GM21367 (cell line): ENCODE results near the gene MACO1.
"Not testable (repeated sequence)": the region's sequence is repeated elsewhere in the genome, so short reads cannot be mapped to it uniquely, and the experiment has no call there.

Experiments
- ATAC-seq: cut with Tn5 transposase; IDR thresholded peaks from one replicate; pipeline ENCODE4 v1.9.1; 2021; ENCODE audit not compliant: unreplicated experiment

Gene MACO1

GRCh38 chr1:25450891-25451290 lies 20.2 kb downstream of the MACO1 start:
- ATAC-seq, result no peak

DNA sequence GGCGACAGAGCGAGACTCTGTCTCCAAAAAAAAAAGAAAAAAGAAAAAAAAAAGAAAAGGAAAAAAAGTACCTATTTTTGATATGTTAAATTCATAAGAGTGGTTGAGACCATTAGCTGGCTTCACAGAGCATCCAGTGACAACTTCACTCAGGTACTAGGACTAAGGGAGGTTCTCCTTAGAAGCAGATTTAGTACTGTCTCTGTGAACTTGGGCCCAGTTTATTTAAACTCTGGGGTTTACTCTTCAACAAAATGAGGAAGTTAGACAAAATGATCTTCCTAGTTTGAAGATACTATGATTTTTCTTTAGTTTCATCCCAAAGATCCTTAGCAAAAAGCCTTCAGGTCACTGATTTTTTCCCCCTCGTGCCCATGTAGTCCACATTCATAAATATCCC lies 21.2 kb downstream of the MACO1 start:
- ATAC-seq, result no peak

- no peak for ATAC-seq
Observed at GRCh38 chr1:25456502-25456901, 25.8 kb downstream of the MACO1 start.

DNA sequence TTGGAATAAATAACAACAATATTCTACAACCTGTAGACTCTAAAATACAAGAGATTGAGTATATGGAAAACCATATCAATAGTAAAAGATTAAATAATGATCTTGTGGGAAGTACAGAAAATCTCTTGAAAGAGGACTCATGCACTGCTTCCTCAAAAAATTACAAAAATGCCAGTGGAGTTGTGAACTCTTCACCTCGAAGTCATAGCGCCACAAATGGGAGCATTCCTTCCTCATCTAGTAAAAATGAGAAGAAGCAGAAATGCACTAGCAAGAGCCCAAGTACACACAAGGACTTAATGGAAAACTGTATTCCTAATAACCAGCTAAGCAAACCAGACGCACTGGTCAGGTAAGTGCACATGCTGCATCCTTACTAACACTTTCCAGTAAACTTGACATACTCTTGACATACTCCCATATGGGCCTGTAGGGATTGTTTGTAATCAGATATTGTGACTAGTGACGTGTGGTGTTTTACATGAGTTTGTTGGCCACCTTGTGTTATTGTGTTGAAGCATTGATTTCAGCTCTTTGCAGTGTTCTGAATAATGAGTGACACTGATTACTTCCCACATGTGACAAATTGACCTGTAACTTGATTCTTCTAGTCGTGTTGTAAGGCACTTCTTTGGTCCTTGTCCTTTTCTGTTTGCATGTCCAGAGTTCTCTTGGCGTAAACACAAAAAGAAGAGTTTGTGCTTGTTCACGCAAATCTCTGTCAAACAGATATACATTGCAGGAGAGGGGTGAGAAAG lies 28.0 kb downstream of the MACO1 start:
- no peak for ATAC-seq

- no peak for ATAC-seq
Observed at GRCh38 chr1:25460020-25460419, 29.3 kb downstream of the MACO1 start.

- not testable (repeated sequence) for ATAC-seq
Observed at GRCh38 chr1:25460816-25461215, 30.1 kb downstream of the MACO1 start.

DNA sequence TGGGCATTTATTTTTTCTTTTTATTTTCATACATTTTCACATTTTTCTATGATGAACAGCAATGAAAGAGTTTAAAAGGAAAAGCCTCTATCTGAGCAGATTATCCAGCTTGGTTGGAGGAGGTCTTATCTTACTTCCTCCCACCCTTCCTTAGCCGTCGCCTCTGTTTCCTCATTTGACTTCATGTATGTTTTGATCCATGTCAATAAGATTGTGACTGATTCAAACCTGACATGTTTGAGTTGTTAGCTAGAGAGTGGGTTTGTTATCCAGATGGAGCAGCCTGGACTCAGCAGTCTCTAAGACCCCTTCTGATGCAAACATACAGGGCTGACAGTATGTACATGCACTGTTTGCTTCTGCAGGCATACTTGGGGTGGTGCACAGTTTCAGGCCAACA lies 31.2 kb downstream of the MACO1 start:
- ATAC-seq, result no peak

DNA sequence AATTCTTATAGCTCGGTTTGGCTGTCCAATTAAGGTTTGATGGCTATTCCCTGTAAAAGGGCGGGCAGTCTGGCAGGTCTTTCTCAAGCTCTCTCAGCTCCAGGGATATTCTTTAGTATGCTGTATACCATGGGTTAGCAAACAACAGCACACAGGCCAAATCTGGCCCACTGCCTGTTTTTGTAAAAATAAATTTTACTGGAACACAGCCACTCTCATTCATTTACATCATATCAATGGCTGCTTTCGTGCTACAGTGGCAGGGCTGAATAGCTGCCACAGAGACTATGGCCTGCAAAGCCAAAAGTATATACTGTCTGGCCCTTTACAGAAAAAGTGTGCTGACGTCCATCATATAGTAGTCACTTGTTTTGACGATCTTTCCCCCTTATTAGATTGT lies 32.0 kb downstream of the MACO1 start:
- no peak for ATAC-seq

DNA sequence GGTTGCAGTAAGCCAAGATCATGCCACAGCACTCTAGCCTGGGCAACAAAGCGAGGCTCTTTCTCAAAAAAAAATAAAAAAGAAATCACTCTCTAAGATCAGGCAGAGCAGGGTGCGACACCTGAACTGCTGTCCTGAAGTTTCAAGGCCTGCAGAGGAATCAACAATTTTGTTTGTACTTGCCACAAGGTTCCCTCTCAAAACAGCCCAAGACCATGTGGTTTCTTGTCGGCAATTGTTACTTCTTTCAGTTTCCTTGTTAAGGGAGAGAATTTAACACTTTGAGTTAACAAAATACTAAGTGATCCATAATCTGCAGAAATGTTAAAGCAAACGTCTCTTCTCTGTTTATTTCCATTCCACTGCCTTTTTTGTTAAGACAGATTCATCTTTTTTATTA lies 36.5 kb downstream of the MACO1 start:
- ATAC-seq, result no peak

DNA sequence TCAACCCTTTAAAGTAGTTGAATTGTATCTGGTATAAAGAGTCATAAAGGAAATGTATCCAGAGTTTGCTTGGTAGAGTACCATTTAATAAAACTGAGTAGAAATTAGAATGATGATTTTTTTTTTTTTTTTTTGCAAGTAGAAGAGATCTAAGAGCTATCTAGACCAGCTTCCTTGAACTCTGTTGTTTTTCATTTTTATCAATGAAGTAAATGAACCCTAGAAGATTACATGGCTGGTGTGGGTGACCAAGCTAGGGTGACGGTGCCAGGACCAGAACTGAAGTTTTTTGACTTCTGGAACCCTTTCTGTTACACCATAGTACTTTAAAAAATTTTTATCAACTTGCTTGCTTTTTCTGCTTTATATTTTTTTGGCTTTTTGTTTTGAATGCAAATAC lies 36.9 kb downstream of the MACO1 start:
- ATAC-seq, result no peak

- no peak for ATAC-seq
Observed at GRCh38 chr1:25468033-25468432, 37.3 kb downstream of the MACO1 start.

GRCh38 chr1:25469177-25469576 lies 38.5 kb downstream of the MACO1 start:
- no peak for ATAC-seq

GRCh38 chr1:25472471-25472870 lies 41.8 kb downstream of the MACO1 start:
- ATAC-seq, result no peak

- ATAC-seq, result no peak
Observed at GRCh38 chr1:25473653-25474225, 43.0 kb downstream of the MACO1 start.

DNA sequence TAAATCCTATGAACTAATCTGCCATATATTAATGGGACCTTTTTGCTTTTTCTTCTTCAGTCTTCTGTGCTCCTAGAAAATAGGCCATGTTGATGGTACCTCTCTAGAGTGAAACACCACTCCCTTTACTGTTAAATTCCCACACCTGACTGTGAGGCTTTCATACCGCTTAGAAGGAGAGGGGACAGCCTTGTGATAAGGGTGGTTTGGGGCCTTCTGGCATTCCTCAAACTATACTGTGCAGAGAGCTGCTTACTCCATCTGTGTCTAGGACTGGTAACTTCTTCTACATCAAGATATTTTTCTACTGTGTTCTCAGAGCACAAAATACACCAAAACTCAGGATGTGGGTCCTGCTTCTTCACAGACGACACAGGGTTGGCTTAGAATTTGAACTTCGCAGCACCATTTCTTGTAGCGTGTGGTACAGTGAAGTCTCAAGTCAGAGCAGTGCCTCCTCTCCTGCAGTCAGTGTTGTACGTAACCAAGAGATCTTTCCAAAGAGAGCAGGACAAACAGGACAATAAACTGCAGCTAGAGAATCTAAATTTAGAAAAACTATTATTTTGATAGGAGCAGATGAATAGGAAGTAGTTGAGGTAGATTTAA lies 43.8 kb downstream of the MACO1 start:
- ATAC-seq, result no peak

- no peak for ATAC-seq
Observed at GRCh38 chr1:25476186-25477097, 45.7 kb downstream of the MACO1 start.

DNA sequence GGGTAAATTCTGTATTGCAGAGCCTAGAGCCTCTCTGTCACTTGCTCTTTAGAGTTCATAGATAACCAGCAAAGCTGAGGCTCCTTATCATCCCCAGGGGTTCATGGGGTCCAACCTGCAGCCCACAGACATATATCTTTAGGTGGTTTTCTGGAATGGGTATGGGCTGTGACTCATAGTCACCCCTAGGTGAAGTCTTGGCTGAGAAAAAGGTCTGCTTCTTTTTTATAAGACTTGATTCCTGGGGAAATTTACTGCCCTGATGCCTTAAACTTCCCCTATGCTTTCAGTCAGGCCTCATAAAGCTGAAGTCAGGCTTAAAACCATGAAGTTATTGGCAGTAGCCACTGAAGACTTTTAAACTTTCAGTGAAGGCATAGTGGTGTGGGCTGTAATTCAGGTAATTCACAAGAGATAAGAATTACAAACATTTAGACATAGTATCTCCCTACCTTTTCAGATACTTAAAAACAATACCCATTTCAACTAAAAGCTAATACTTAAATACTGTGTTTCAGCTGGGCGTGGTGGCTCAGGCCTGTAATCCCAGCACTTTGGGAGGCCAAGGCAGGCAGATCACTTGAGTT lies 46.8 kb downstream of the MACO1 start:
- no peak for ATAC-seq

- ATAC-seq, result no peak
Observed at GRCh38 chr1:25478633-25479032, 47.9 kb downstream of the MACO1 start.

DNA sequence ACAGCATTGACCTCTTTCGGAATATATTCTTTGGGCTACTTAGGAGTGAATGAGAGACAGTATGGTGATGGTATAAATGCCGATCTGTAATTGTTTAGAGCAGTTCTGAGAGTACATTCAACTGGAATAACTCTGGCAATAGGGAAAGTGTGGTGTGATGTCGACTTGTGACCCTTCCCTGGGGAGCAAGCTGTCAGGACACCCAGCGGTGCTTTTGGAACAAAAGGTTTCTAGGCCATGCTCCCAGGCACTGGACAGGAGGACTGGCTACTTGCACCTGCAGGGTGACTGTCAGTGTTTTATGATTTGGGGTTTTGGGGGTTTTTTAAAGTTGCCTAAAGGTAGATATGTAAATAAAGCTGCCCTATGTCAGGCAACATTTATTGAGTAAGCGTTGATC lies 50.9 kb downstream of the MACO1 start:
- ATAC-seq, result no peak

DNA sequence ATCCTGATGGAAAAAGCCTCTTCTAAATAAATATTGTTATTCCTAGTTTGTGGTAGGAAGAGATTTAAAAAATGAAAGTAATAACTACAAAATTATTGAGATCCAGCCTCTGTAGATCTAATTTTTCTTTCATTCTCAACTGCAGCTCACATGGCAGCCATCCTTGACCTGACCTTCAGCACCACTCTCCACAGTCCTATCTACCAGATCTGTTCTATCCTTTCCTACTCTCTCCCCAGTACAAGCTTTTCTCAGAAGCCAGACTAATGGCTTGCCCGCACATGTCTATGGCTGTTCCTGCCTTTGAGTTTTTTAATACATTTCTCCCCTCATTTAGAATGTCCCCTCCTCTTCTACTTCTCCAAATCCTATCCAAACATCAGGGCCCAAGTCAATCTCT lies 51.5 kb downstream of the MACO1 start:
- no peak for ATAC-seq

DNA sequence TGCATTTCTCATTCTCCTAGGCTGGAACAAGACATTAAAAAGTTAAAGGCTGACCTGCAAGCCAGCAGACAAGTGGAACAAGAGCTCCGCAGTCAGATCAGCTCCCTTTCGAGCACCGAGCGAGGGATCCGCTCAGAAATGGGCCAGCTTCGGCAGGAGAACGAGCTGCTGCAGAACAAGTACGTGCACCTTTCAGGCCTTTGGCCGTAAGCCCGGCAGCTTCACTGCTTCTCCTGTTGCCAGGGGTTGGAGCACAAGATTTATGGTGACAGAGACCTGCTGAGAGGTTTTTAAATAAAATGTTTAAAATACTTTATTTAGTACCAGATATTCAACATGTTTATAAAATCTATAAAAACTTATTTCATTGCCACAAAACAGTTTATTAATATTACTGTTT lies 53.4 kb downstream of the MACO1 start:
- ATAC-seq, result no peak
